GM10248 (cell line): Measurements from ENCODE around the gene TIPRL.

ENCODE experiments used
- CTCF ChIA-PET: fragments of 300-600 bp; sonication (Branson Sonifier 250); formaldehyde crosslinking; extraction: SDS; loops from one replicate; lab custom pipeline; 2021; ENCODE audit warnings: antibody characterized with exemption; lab: Yijun Ruan, JAX
- POLR2A ChIA-PET: fragments of 350-650 bp; sonication (Branson Sonifier 250); formaldehyde crosslinking; extraction: SDS; loops from one replicate; lab custom pipeline; 2020; ENCODE audit warnings: antibody characterized with exemption; lab: Yijun Ruan, JAX
- DNase-seq: peaks from one replicate; pipeline ENCODE4 v3.0.0; 2012; ENCODE audit errors: extremely low spot score
- CTCF ChIP-seq: IDR thresholded peaks from 2 replicates; pipeline ENCODE4 v1.5.1; 2012; ENCODE audit warnings: mild to moderate bottlenecking, low read depth; ENCODE audit errors: extremely low read depth, missing control alignments, control extremely low read depth

The TIPRL gene

GRCh38 chr1:168135921-168136708 lies 42.6 kb upstream of the TIPRL start:
- DNase-seq, result no peak
- POLR2A ChIA-PET, result no interaction called here
- CTCF ChIA-PET, result interaction anchor here (1.3 to 3.0 kb wide), 7 partner anchors 9 to 207 kb away, joined by 3 to 15 read pairs (median 5); no protein-coding TSS in a partner anchor
- TF ChIP-seq CTCF, result no peak

GRCh38 chr1:168136709-168137514 lies 41.9 kb upstream of the TIPRL start, which contains the start of gene GPR161:
GPR161 (minus strand) TSS chr1:168136930; CDS start chr1:168104850, 32,080 bp downstream.
- ChIA-PET POLR2A (no interaction called here), CTCF (interaction anchor here (1.6 to 1.9 kb wide), 2 partner anchors 9 to 32 kb away, joined by 4 to 6 read pairs; no protein-coding TSS in a partner anchor)
- no peak for TF ChIP-seq CTCF
- peak; percentile 40 for DNase-seq

- no peak for TF ChIP-seq CTCF
- CTCF ChIA-PET, result interaction anchor here (1.1 to 1.6 kb wide), 3 partner anchors 9 to 55 kb away, joined by 4 to 6 read pairs (median 4); no protein-coding TSS in a partner anchor
- POLR2A ChIA-PET, result no interaction called here
- no peak for DNase-seq
Observed at GRCh38 chr1:168137515-168137821, 41.3 kb upstream of the TIPRL start.

GRCh38 chr1:168138134-168138533 lies 40.6 kb upstream of the TIPRL start:
- POLR2A ChIA-PET, result no interaction called here
- no peak for DNase-seq
- TF ChIP-seq CTCF, result no peak
- CTCF ChIA-PET, result interaction anchor here (1.1 to 1.6 kb wide), 3 partner anchors 8 to 56 kb away, joined by 4 to 6 read pairs (median 4); no protein-coding TSS in a partner anchor

GRCh38 chr1:168139070-168139469 lies 39.7 kb upstream of the TIPRL start:
- DNase-seq, result no peak
- no peak for TF ChIP-seq CTCF
- ChIA-PET CTCF (no interaction called here), POLR2A (no interaction called here)

- CTCF ChIA-PET, result interaction anchor here (0.7 to 1.6 kb wide), 3 partner anchors 11 to 21 kb away, joined by 3 to 5 read pairs (median 3); no protein-coding TSS in a partner anchor
- no peak for TF ChIP-seq CTCF
- no peak for DNase-seq
- POLR2A ChIA-PET, result no interaction called here
Observed at GRCh38 chr1:168141871-168142385, 36.8 kb upstream of the TIPRL start.
